ENCODE results near the gene PRDM15.

PRDM15 gene

DNA sequence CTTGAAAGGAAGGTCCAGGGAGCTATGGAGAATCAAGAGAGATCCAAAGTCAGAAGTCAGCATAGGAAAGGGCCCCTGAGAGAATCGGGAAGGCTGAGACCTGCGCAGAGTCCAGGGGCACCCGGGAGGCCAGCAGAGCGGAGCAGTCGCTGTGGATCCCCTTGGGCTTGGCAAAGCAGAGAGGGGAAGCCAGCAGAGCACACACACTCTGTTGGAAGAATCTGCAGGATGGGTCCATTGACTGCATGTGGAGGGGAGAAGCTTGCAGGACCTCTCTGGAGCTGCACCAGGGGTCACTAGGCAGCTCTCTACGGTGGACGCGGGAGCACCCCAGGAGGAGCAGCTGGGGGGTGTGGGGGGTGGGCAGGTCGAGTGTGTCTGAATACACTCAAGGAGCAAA lies 118.7 kb downstream of the PRDM15 start:
- no peak for DNase-seq

DNA sequence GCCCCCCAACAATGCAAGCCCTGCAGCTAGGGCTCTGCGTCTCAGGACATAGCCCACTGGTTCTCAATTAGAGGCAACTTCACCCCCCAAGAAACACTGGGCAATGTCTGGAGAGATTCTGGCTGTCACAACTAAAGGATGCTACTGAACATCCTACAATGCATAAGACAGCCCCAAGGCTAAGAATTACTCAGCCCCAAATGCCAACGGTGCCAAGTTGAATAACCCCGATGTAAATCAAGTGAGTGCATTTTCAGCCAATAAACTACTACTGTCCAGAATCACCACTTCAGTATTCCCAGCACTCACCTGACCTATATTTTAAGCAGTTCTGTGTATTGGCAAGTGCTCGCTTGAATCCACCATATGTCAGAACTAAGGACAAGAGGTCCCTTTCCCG lies 119.2 kb downstream of the PRDM15 start:
- no peak for DNase-seq

DNA sequence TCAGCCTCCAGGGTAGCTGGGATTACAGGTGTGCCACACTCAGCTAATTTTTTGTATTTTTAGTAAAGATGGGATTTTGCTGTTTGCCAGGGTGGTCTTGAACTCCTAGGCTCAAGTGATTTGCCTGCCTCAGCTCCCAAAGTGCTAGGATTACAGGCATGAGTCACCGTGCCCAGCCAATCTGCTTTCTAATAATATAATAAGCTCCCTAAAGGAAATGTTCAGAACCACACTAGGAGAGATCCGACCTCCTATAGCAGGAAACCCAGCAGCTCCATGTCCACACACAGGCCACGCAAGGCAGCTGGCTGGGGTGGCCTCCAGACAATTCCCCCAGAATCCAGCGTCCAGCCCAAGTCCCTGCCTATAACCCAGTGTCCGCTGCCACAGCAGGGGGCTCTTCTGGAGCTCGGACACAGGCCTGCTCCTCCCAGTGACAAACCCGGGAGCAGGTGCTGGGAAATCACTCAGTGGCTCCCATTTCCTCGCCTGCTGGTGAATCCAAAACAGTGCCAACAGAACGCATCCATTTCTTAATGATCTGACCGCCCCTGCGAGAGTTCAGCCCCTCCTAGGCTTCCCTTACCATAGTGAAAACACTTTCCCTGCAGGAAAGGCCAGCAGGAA lies 119.8 kb downstream of the PRDM15 start:
- no peak for DNase-seq

DNA sequence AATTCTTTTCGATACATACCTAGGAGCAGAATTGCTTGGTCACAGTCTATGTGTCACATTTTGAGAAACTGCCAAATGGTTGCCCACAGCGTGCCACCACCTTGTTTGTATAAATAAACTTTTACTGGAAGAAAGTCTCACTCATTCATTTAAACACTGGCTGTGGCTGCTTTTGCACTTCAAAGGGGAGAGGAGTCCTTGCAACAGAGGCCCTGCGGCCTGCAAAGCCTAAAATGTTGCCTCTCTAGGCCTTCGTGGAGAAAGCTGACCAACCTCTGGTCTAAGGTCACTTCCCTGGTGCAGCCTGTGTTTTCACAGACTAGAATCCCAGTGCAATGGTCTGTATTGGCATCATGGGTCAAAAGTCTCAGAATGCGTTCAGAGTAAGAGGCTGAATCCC lies 120.6 kb downstream of the PRDM15 start:
- no peak for DNase-seq

DNA sequence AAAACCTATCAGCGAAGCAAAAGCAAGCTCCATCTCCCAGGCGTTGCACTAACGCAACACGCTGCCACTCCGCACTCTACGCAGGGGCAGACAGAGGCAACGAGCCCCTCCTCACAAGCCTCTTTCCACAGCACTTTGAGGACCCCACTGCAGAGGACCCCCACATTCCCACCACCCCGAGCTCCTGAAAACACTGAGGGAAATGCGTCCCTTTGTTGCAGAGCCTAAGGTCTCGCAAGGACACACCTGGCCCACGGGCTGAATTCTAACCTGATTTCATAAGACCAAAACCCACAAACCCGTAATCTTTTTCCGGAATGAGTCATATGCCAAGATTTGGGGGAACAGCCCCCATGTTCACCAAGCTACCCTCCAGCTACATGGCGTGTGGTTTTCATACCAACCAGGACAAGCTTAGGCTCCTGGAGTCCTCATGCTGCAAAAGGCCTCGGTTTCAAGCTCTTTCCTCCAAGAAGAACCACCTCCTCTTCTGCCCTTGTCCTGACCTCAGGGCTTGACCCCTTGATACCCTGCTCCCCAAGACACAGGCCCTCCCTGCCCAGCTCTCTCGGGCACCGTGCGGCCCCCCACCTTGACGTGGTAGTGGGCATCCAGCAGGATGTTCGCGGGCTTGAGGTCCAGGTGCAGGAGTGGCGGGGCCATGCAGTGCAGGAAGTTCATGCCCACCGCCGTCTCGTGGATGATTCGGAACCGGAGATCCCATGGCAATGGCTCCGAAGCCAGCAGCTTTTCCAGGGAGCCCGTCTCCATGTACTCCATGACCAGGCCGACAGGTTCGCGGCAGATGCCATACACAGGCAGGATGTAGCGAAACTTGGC lies 123.0 kb downstream of the PRDM15 start:
- DNase-seq = no peak

DNA sequence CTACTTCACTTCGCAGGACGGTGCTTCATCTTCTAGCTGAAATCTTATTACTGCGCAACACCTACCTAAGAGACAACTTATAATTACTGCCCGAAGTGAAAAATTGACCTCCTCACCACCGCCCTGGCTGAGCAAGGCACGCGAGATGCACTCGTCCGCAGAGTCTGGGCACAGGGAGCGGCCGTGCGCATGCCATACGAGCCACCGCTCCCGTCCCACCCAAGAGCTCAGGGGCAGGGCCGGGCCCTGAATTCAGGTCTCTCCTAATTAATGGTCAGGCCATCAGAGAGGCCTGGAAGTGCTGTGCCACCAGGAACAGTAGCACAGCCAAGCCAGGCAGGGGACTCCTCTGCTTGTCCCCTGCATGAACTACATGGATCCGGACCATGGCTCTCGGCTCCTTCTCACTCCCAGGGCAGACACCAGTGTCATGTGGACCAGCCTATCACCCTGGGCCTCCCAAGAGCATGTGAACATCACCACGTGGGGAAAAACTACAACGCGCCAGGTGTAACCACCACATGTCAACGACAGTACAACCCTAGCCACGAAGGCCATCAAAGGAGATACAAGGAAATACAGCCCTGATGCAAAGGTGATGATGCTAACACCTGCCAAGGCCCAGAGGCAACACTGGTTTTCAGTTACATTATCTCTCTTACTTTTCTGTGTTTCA lies 123.7 kb downstream of the PRDM15 start:
- DNase-seq = no peak

DNA sequence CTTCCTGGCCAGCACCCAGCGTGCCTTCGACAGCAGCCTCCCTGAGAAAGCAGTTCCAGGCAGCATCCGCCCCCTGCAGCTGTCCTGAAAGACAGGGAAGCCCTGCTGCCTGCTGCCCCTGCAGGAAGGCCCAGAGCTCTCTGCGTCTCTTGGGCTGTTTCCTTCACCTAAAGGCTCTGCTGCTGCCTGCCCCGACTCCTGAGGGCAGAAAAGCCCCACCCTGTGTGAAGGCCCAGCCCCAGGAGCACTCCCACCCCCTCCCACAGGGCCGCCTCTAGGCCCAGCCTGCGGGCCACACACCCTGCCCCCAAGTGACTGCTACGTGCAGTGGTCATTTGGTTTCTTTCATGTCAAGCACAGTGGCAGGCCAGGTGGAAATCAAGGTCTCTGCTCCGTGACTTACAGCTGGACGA lies 124.7 kb downstream of the PRDM15 start:
- DNase-seq = no peak

DNA sequence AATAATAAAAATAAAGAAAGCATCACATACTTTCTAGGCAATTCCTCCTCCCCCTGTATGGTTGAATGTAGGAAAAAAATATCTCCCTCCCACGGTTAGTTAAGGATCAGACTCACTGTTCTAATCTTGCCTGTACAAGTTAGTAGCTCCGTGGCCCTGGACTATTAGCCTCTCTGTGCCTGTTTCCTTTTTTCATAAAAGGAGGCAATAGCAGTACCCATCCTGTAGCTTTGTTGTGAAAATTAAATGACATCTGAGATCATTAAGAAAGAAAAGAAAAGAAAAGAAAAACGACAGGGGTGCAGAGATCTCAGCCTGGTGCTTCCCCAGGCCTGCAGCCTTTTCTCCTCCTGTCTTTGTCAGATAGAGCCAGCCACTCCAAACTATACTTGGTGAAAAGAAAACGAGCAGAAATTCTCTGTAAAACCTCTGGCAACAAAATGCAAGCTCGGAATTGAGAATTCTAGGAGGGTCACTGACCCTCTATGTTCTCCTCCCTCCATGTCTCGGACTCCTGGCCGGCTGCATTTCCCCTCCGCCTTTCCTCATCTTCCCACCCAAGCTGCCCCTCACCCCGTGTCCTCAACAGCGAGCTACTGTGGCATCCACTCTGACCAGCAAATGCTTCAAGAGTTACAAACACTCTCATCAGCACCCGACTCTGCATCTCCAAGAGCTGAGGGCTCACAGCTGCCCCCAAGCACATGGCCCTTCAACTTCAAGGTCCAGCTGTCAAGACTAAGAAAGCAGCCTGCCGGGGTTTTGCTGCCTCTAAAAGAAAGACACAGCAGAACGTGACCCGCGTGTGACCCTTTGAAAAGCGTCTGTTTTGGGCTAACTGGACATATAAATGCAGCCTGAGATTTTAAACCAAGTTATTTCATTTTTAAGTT lies 125.9 kb downstream of the PRDM15 start:
- no peak for DNase-seq

DNA sequence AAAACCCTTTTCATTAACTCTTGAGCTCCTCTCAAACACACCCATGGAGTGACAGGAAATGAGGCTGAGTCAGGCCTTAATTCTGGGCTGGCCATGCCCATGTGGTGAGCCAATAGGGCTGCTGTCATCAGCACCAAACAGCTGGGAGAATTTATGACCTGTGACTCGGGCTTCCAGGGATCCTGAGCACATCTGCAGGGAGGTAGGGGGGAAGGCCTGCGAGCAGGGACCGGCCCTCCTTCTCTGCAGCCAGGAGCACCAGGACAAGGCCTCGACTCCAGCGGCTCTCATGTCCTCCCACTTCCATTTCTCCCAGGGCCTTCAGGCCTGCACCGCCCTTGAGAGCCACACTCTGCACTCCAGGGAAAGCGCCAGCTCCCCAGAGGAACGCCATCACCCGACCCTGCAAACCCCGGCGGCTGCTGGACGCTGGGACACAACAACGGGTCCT lies 126.9 kb downstream of the PRDM15 start:
- no peak for DNase-seq

DNA sequence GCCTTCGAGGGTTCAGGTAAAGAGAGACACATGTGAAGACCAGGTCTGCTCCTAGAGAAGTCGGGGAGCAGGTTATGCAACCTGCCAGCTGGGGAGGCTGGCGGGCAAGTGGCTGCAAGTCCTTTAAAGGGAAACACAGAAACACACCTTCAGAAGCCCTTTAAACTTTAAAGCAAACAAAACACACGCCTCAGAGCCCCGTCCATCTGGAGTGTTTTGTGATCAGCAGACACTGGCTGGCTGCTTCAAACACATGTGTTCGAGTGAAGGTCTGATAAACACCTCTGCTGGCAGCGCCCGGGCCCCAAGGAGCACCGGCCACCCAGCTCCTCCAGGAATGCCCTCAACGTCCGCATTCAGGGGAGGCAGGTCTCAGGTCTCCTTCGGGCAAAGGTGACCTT lies 127.5 kb downstream of the PRDM15 start:
- DNase-seq = peak; percentile 72

DNA sequence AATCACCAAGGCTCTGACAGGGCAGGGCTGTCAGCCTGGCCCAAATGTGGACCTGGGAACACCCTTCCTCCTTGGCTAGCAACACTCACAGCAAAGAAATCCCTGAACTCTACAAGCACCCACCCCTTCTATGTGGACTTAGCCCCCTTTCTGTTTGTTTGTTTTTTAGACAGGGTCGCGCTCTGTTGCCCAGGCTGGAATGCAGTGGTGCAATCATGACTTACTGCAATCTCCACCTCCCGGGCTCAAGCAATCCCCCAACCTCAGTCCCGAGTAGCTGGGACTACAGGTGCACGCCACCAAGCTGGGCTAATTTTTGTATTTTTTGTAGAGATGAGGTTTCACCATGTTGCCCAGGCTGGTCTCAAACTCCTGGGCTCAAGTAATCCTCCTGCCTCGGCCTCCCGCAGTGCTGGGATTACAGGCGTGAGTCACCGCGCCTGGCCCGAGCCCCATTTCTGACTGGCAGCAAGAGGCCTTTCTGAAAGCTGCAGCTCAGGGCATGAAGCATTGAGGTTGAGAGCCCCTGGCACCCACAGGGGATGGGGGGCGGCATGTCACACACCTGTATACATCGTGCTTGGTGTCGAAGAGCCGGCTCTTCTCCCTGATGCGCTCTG lies 128.5 kb downstream of the PRDM15 start:
- no peak for DNase-seq

DNA sequence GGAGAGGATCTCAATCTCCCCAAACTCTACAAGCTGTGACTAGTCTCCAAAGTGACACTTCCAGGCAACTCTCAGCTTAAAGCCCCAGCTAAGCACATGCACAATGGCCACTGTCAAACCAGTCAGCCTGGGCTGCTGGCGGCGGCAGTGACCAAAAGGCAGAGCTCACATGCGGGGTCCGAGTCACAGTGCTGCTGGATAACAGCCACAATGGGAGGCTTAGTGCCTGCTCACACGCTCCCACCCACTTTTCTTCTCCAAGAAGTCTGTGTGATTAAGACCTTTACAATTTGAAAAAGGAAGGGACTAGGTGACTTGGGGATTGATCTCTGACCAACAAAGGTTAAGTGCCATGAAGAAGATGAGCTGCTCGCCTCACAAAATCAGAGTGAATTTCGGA lies 129.1 kb downstream of the PRDM15 start:
- DNase-seq = no peak

DNA sequence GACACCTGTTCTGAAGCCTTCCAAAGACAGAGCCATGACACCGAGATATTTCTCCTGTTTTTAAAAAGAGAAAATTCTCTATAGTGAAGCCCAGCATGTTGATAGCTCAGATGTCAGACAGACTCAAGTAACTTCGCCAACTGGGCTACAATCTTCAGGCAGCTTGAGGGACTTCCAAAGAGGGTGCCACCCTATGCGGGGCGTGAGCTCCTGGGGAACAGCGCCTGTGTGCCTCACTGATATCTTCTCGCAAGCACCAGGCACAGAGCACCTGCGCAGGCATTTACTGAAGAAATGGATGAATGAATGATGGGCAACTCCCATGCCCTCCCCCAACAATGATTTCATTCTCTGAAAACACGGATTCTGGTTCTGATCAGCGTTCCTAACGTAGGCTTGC lies 129.9 kb downstream of the PRDM15 start:
- DNase-seq = no peak
